Skeletal muscle tissue (tissue), 4 donors: ENCODE results near the gene GYPB. TPM values are rescaled to one million over a fixed set of nuclear protein-coding genes. Genes with fewer than 3 reads are reported as not detected.
"Not testable (repeated sequence)": the region's sequence is repeated elsewhere in the genome, so short reads cannot be mapped to it uniquely, and the experiment has no call there.

Source experiments
- H3K27ac ChIP-seq: one replicate; pipeline ENCODE4 v1.7.0; 2013; ENCODE audit warnings: mild to moderate bottlenecking, low read depth, low read length, inconsistent platforms
- H3K27me3 ChIP-seq, 3 donors: one replicate each; pipeline ENCODE4 v1.7.0; 2013; ENCODE audit warnings: low read length in 3 of 3; ENCODE audit not compliant: control insufficient read depth in 3 of 3, insufficient read depth in 3 of 3
- H3K36me3 ChIP-seq, 3 donors: one replicate each; pipeline ENCODE4 v1.7.0; 2013; ENCODE audit warnings: low read length in 3 of 3; ENCODE audit not compliant: control insufficient read depth in 3 of 3, insufficient read depth in 3 of 3
- H3K4me1 ChIP-seq, 3 donors: one replicate each; pipeline ENCODE4 v1.7.0; 2013; ENCODE audit warnings: low read length in 3 of 3, mild to moderate bottlenecking in 3 of 3; ENCODE audit not compliant: control insufficient read depth in 3 of 3, insufficient read depth in 3 of 3
- H3K4me3 ChIP-seq, 3 donors: one replicate each; pipeline ENCODE4 v1.7.0; 2013; ENCODE audit warnings: low read length in 3 of 3
- H3K9ac ChIP-seq, 3 donors: one replicate each; pipeline ENCODE4 v1.7.0; 2013; ENCODE audit warnings: low read length in 3 of 3, mild to moderate bottlenecking in 3 of 3, moderate library complexity in 2 of 3, low read depth in 1 of 3
- H3K9me3 ChIP-seq, 3 donors: one replicate each; pipeline ENCODE4 v1.7.0; 2013; ENCODE audit warnings: low read length in 3 of 3; ENCODE audit not compliant: control insufficient read depth in 3 of 3
- total RNA-seq: library from RNA; depleted of rRNA; stranded (reverse); fragments of >200 nt; gene quantifications from one replicate; pipeline ENCODE4 v1.2.3, GENCODE V29; 2014
- donor health status: Osteomylitis.

Gene GYPB
- total RNA-seq, 1 donor from 2014 or later: 30.3 TPM

DNA sequence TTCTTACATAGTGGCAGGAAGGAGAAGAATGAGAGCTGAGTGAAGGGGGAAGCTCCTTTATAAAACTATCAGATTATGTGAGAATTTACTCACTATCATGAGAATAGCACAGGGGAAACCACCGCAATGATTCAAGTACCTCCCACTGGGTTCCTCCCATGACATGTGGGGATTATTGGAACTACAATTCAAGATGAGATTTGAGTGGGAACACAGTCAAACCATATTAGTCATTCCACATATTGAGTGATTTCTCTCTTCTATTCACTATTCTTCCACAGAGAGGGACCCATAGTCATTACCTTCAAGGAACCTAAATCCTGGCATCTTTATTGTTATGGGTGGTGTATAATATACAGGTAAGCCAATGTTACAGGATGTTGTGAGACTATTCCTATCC, 27.4 kb downstream of the GYPB start:
- not testable (repeated sequence) for H3K36me3 ChIP-seq, H3K9me3 ChIP-seq, H3K27ac ChIP-seq, H3K4me3 ChIP-seq, H3K9ac ChIP-seq, H3K27me3 ChIP-seq, H3K4me1 ChIP-seq

DNA sequence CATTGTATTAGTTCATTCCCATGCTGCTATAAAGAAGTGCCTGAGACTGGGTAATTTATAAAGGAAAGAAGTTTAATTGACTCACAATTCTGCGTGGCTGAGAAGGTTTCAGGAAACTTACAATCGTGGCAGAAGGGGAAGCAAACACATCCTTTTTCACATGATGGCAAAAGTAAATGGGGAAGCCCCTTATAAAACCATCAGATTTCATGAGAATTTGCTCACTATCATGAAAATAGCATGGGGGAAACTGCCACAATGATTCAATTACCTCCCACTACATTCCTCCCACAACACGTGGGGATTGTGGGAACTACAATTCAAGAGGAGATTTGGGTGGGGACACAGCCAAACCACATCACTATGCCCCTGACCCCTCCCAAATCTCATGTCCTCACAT, 28.5 kb downstream of the GYPB start:
- H3K9ac ChIP-seq, H3K4me1 ChIP-seq, H3K9me3 ChIP-seq, H3K4me3 ChIP-seq, H3K27me3 ChIP-seq, H3K27ac ChIP-seq, H3K36me3 ChIP-seq: not testable (repeated sequence)

DNA sequence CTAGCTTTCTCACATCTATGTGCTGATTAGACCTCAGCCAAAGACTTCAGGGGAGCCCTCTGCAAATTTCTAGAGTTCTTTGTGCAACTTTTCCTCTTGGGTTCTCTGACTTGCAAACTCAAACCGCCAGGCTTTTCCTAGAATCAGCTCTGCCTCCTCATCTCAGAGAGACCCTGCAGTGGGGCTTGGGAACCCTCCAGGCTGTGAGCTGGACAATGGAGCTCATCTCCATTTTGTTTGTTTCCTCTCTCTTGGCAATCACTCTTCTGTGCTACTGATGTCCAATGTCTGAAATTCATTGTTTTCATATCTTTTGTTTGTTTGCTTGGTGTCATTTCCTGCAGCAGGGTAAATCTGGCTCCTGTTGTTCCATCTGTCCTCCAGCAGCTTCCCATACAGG, 33.0 kb downstream of the GYPB start:
- Histone ChIP-seq H3K4me1 (no peaks in the 10 kb centered on the region), H3K27ac (no peak overlapping the region), H3K36me3 (no peaks in the 10 kb centered on the region), H3K9me3 (no peaks in the 10 kb centered on the region), H3K4me3 (no peak overlapping the region), H3K27me3 (no peaks in the 10 kb centered on the region), H3K9ac (no peak overlapping the region)

DNA sequence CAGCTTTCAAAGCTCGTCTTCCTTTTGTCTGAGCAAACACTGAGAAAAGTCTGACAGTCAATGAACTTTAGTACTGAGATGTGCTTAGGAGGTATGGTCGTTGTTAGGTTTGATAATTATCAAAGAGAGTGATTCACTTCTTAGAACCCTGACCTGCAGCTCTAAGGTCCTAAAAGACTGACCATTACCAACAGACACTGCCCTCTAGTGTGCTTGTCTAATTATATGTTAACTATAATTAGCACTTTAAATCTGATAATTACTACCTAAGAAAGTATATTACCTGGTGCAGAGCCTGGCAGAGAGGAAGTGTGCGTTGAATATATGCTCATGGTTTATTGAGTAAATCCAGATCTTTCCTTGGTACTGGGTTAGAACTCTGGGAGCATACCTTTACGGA, 38.4 kb downstream of the GYPB start:
- not testable (repeated sequence) for H3K27me3 ChIP-seq, H3K36me3 ChIP-seq, H3K4me1 ChIP-seq, H3K4me3 ChIP-seq, H3K9me3 ChIP-seq, H3K27ac ChIP-seq, H3K9ac ChIP-seq

DNA sequence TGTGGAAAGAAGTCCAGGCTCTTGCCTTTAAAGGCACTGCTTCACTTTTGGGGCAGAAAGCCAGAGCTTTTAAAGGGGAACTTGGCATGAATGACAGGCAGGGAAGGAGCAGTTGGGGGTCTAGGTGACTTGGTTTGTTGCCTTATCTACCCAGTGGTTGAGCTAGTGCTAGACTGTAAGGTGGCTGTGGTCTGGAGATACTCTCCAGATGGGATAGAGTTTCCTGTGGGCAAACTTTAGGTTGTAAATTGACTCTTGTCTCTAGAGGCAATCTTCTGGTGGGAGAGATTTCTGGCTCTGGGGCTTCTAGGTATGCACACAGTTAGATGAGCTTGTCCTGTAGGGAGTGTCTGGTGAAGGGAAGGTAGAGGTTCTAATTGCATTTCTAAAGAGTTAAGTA, 43.7 kb downstream of the GYPB start:
- not testable (repeated sequence) for H3K4me1 ChIP-seq, H3K9ac ChIP-seq

DNA sequence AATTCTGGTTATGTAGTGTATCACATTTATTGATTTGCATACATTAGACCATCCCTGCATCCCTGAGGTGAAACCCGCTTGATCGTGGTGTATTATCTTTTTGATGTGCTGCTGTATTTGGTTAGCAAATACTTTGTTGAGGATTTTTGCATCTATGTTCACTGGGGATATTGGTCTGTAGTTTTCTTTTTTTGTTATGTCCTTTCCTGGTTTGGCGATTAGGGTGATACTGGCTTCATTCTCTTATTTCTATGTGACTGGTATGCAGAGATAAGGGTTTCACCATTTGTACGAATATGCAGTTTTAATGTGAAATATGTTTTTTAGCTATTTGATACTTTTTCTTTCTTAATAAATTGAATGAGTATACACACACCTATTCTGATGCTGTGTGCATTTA, 45.2 kb downstream of the GYPB start:
- H3K4me1 ChIP-seq, H3K9ac ChIP-seq, H3K4me3 ChIP-seq, H3K9me3 ChIP-seq, H3K36me3 ChIP-seq, H3K27me3 ChIP-seq, H3K27ac ChIP-seq: not testable (repeated sequence)

More for the DNA sequence above, 43.7 kb downstream of the GYPB start:
- not testable (repeated sequence) for H3K9me3 ChIP-seq, H3K4me3 ChIP-seq, H3K27me3 ChIP-seq, H3K36me3 ChIP-seq, H3K27ac ChIP-seq

DNA sequence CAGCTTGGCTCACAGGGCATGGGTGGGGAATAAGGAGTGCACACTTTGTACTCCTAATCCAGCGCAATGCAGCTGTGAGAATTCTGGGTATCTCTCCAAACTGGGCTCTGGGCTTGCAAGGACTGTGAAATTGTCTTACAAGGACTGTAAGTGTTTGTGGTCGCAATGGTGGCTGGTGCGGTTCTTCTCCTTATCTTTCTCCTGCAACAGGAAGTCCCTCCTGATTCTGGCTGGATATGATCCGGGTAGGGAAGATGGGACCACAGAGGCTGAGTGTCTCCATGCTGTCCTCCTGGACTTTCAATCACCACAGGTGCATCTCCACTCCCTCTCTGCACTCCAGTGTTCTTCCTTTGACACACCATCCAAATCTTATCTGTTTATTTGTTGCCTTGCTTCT, 58.1 kb downstream of the GYPB start:
- no peaks in the 10 kb centered on the region for H3K27me3 ChIP-seq
- no peaks in the 10 kb centered on the region for H3K9me3 ChIP-seq
- no peak overlapping the region for H3K4me3 ChIP-seq
- no peak overlapping the region for H3K9ac ChIP-seq
- no peak overlapping the region for H3K27ac ChIP-seq
- no peaks in the 10 kb centered on the region for H3K4me1 ChIP-seq
- no peaks in the 10 kb centered on the region for H3K36me3 ChIP-seq

DNA sequence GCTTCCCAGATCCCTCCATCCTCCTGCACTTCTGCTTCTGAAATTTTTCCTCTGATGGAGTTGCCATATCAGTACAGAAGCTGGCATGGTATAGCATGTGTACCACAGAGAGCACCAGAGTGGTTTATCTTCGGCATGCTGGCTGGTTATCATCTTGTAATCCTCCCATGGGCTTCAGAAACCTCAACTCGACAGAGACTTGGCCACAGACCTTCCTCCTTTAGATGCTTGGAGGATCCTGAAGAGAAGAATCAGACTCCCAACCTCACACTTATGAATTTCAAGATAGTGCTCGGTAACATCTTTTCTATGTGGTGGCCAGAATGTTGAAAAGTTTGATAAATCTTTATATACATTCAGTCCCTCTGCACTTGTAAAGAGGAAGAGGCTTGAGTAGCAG, 63.9 kb downstream of the GYPB start:
- H3K36me3 ChIP-seq, H3K9me3 ChIP-seq, H3K9ac ChIP-seq, H3K27me3 ChIP-seq, H3K4me1 ChIP-seq, H3K27ac ChIP-seq, H3K4me3 ChIP-seq: not testable (repeated sequence)

DNA sequence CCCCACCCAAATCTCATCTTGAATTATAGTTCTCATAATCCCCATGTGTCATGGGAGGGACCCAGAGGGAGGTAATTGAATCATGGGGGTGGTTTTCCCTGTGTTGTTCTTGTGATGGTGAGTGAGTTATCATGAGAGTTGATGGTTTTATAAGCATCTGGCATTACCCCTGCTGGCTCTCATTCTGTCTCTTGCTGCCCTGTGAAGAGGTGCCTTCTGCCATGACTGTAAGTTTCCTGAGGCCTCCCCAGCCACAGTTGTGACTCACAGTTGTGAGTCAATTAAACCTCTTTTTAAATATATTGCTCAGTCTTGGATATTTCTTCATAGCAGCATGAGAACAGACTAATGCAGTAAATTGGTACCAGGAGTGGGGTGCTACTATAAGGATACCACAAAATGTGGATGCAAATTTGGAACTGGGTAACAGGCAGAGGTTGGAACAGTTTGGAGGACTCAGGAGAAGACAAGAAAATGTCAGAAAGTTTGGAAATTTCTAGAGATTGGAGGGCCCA, 67.7 kb downstream of the GYPB start:
- H3K27ac ChIP-seq, H3K9ac ChIP-seq, H3K4me1 ChIP-seq, H3K4me3 ChIP-seq, H3K27me3 ChIP-seq, H3K9me3 ChIP-seq, H3K36me3 ChIP-seq: not testable (repeated sequence)

DNA sequence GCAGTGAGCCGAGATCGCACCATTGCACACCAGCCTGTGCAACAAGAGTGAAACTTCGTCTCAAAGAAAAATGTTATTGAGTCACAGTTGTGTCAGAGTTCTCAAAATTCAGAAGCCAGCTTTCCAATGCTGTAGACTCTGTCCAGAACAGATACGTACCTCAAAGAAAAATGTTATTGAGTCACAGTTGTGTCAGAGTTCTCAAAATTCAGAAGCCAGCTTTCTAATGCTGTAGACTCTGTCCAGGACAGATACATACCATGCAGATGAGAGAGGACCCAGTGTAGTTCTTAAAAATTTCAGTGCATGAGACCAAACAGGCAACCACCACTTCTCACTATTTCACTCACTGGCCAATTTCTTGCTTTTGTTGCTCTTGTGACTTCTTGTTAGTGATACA, 68.2 kb downstream of the GYPB start:
- not testable (repeated sequence) for H3K4me1 ChIP-seq, H3K9me3 ChIP-seq, H3K27me3 ChIP-seq, H3K36me3 ChIP-seq, H3K9ac ChIP-seq, H3K4me3 ChIP-seq, H3K27ac ChIP-seq

DNA sequence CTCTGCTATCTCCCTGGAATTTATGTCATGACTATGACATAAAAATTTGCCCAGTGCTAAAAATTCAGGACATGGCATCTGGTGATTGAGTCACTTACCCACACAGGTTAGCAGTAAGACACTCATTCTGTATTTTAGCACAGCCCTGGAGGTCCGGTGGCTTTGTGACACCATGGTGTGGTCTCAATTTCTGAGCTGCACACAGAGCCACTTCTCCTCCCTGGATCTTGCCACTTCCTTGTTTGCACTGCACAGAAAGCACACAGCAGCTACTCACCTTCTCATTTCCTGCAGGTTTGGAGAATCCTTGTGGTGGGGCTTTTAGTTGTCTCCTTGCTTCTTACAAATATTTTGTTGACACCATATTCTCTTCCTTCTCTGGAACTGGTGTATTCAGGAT, 69.0 kb downstream of the GYPB start:
- H3K9me3 ChIP-seq, H3K27me3 ChIP-seq, H3K4me3 ChIP-seq, H3K27ac ChIP-seq, H3K4me1 ChIP-seq, H3K9ac ChIP-seq, H3K36me3 ChIP-seq: not testable (repeated sequence)
